IMR-90 (cell line): ENCODE measurements around the gene RHOF. TPM values are rescaled to one million over a fixed set of nuclear protein-coding genes. Genes with fewer than 3 reads are reported as not detected.

ENCODE experiments used
- polyA plus RNA-seq, 3 experiments: library from polyadenylated mRNA; depleted of rRNA; stranded (reverse); fragments of >200 nt; gene quantifications; 2 replicates each; pipeline ENCODE4 v1.2.3, GENCODE V29; 2012; ENCODE audit warnings: low replicate concordance in 1 of 3
- total RNA-seq: library from RNA; depleted of rRNA; stranded (reverse); fragments of >200 nt; gene quantifications from 2 replicates; pipeline ENCODE4 v1.2.3, GENCODE V29; 2012
- TF ChIP-seq, protein P1 (sequence below): fragments of 150-350 bp; IDR thresholded peaks from 2 replicates; pipeline ENCODE4 v1.6.1; 2016; ENCODE audit warnings: low read depth, mild to moderate bottlenecking, low read length, moderate library complexity, borderline replicate concordance

Gene RHOF
- total and polyA plus RNA-seq, 2 of the 4 experiments (the other 2 are of a cell fraction) = 3.0 to 5.1 TPM

- TF ChIP-seq, protein P1, sequence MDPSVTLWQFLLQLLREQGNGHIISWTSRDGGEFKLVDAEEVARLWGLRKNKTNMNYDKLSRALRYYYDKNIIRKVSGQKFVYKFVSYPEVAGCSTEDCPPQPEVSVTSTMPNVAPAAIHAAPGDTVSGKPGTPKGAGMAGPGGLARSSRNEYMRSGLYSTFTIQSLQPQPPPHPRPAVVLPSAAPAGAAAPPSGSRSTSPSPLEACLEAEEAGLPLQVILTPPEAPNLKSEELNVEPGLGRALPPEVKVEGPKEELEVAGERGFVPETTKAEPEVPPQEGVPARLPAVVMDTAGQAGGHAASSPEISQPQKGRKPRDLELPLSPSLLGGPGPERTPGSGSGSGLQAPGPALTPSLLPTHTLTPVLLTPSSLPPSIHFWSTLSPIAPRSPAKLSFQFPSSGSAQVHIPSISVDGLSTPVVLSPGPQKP = no peak
Observed at GRCh38 chr12:121805171-121806008, 11.9 kb upstream of the RHOF start (continued).
